Measurements from ENCODE around the gene GLB1L.

GLB1L gene

GRCh38 chr2:219245148-219245898 lies at the start of gene GLB1L, which contains the start of gene STK16:
Gene GLB1L (minus strand): TSS chr2:219245444. CDS start chr2:219243573, 1,871 bp downstream.
Gene STK16 (plus strand): TSS chr2:219245479. CDS start chr2:219246000, 521 bp downstream.
- TF ChIP-seq CTCF (IDR thresholded peaks at IDR 0.05; ENCODE audit: low read depth, low read length): no peak
- peak within 1 kb of the TSS; percentile 68 for H3K4me3 ChIP-seq (ENCODE audit: low read depth, low read length)

DNA sequence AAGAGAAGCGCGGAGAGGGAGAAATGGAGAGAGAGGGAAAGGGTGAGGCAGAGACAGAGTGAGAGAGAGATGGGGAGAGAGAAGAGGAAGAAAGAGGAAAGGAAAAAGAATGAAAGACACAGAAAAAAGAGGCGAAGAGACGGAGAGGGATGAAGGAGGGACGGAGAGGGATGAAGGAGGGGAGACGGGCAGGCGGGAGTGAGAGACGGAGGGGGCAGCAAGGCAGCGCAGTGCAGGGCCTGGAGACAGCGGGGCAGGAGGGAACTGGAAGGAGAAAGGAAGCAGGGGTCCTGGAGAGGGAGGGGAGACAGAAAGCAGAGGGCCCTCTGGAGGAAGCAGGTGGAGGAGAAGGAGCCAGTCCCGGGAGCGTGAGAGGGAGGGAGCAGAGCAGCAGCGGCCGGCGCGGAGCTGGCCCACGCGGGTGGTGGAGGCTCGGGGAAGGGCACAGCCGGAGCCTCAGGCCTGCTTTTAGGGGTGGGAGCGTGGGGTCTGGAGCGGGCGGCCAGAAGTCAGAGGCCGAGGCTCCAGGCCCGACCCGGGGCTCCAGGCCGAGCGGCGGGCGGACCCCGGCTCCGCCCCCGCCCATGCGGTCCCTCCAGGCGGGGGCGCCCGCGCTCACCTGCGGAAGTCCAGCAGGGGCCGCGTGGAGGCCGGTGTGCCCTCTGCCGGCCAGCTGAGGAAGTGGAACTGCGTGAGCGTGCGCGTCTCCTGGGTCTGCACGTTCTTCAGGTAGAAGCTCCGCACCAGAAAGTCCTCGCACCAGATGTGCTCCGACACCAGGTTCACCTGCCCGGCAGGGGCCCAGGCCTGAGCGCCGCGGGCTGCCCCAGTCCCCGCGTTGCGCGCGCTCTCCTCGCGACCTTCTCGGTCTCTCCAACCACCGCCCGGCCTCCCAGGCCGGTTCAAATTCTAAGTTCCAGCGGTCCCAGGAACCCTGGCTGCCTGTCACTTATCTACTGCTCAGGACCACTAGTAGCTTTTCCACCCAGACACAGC lies 49.4 kb upstream of the GLB1L start:
- H3K4me3 ChIP-seq (ENCODE audit: low read depth, low read length): peak overlapping the region; percentile 51
- peak; percentile 88 for TF ChIP-seq CTCF (IDR thresholded peaks at IDR 0.05; ENCODE audit: low read depth, low read length)

DNA sequence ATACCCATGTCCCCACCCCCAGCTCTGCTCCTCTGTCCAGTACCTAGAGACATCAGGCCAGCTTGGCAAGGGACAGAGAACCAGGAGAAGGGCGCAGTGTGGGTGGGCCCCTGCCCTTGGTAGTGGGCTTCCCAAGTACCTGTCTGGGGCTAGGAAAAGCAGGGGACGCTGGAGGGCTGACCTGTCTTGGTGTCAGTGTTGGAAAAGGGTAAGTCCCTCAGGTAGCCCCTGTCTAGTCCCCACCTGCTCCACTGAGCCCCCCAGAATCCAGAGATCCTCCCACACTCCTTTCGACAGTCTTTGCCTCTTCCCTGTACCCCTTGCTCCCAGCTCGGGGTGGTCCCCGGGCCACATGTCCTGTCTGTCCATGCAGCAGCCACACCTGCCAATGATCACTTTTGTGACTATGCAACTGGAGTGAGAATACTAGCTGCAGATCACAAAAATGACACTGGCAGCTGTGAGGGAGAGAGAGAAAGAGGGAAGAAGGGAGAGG lies 48.5 kb upstream of the GLB1L start:
- H3K4me3 ChIP-seq (ENCODE audit: low read depth, low read length): no peak overlapping the region
- no peak for TF ChIP-seq CTCF (IDR thresholded peaks at IDR 0.05; ENCODE audit: low read depth, low read length)

GRCh38 chr2:219292616-219293015 lies 47.4 kb upstream of the GLB1L start:
- no peak overlapping the region for H3K4me3 ChIP-seq (ENCODE audit: low read depth, low read length)
- no peak for TF ChIP-seq CTCF (IDR thresholded peaks at IDR 0.05; ENCODE audit: low read depth, low read length)

- H3K4me3 ChIP-seq (ENCODE audit: low read depth, low read length): no peak overlapping the region
- no peak for TF ChIP-seq CTCF (IDR thresholded peaks at IDR 0.05; ENCODE audit: low read depth, low read length)
These were observed 46.8 kb upstream of the GLB1L start for GRCh38 chr2:219291910-219292490.

- TF ChIP-seq CTCF (IDR thresholded peaks at IDR 0.05; ENCODE audit: low read depth, low read length): no peak
- H3K4me3 ChIP-seq (ENCODE audit: low read depth, low read length): no peak overlapping the region
These were observed 46.1 kb upstream of the GLB1L start for GRCh38 chr2:219291394-219291793.
